GM18499 (cell line): ENCODE data around the gene GPC6.

ENCODE experiments used
- ATAC-seq: cut with Tn5 transposase; IDR thresholded peaks from one replicate; pipeline ENCODE4 v1.9.1; 2021; ENCODE audit warnings: moderate number of reproducible peaks; ENCODE audit not compliant: insufficient read depth, unreplicated experiment

The GPC6 gene

DNA sequence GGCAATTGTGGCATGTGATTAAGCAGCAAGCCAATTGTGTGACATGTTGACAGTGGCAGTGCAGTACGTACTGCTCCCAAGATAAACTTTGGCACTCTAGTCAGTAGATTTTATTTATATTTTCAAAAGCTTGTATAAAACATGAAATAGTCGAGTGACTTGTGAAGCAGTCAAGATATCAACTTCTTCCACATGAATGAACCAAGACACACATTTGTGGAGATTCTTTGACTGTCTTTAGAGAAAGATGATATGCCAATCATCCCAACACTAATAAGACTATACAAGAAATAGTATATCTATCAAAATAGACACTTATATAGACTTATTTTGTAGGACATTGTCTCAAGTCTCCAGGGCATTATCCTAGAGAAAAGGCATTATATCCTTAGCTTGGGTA lies 714.8 kb downstream of the GPC6 start:
- ATAC-seq = no peak

GRCh38 chr13:93942016-93942415 lies 715.4 kb downstream of the GPC6 start:
- ATAC-seq = no peak

DNA sequence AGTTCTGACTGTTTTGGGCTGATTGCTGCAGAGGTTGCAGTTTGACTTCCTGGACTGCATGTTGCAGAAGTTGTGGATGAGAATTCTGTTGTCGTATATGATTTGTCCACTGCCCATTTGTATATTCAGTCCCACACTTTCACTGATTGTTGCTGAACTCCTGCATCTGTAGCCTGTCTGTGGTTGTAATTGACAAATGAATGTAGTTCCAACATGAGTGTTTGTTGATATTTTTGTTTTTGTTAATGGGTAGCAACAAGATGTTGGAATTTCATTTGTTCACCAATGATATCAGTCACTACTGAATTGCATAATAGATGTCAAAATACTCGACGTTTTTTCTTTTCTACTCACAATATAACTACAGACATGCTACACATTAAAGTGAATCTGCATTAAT lies 719.0 kb downstream of the GPC6 start:
- no peak for ATAC-seq

- no peak for ATAC-seq
Observed at GRCh38 chr13:93946994-93947393, 720.4 kb downstream of the GPC6 start.

DNA sequence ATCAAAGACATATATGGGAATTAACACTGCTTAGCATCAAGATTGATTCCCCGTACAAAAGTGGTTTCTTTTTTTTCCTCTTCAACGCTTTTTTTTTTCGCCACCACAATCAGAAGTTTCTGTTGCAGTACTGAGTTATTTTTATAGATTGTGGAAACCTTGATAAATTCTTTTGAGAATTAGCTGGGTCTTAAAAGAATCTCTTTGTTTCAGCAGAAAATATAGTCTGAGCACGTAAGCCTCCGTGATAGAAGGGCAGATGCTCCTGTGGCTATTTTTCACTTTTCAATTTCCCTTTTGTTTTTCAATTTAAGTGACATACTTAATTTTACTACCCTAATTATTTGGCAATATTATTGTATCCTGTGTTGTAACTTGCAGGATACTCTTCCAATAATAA lies 721.0 kb downstream of the GPC6 start:
- no peak for ATAC-seq

GRCh38 chr13:93948162-93948922 lies 721.7 kb downstream of the GPC6 start:
- no peak for ATAC-seq

- ATAC-seq = no peak
Observed at GRCh38 chr13:93951108-93951507, 724.5 kb downstream of the GPC6 start.

DNA sequence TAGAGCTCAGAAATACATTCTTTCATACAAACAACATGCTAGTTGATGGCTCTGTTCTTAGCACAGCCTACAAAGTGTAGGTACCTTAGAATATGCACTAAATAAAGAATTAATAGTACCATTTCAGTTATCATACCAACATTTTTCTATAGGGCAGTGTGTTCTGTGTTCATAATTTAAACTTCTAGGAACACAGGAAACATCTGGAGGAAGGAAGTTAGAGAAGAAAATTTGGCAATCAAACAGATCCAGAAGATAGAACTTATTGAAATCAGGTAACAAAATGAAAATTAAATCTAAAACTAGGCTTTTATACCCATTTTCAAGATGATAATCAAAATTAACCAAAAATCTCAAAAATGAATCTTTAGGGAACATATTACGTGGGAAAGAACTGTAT lies 725.3 kb downstream of the GPC6 start:
- no peak for ATAC-seq

DNA sequence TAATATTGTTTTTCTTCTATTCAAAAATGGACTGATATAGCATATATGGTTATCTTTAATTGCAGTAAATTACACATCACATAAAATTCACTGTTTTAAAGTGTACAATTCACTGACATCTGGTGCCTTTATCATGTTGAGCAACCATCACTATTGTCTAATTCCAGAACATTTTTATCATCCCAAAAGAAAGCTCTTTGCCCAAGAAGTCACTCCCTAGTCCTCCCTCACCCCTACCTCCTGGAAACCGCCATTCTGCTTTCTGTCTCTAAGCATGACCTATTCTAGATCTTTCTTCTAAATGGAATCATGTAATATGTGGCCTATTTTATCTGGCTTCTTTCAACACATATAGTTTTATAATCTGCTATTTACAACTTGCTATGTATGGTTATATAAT lies 727.2 kb downstream of the GPC6 start:
- no peak for ATAC-seq

DNA sequence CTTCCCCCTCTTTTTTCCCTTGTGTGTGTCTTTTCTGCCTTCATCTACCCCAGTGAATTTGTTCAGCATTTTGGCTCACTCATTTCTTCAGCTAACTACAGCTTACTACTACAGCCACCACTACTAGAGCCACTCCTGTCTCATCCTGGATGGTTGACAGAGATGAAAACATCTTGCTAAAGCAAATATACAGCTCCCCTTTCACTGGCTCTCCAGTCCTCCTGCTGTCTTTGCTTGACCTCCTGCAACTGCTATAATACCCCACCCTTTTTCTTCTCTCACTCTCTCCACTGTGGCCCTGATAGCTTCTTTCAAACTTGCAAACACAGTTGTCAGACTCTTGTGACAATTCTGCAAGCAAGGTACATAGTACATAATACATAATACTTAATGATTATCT lies 729.3 kb downstream of the GPC6 start:
- no peak for ATAC-seq

- no peak for ATAC-seq
Observed at GRCh38 chr13:93956426-93956825, 729.8 kb downstream of the GPC6 start.

- no peak for ATAC-seq
Observed at GRCh38 chr13:93957371-93957770, 730.8 kb downstream of the GPC6 start.

DNA sequence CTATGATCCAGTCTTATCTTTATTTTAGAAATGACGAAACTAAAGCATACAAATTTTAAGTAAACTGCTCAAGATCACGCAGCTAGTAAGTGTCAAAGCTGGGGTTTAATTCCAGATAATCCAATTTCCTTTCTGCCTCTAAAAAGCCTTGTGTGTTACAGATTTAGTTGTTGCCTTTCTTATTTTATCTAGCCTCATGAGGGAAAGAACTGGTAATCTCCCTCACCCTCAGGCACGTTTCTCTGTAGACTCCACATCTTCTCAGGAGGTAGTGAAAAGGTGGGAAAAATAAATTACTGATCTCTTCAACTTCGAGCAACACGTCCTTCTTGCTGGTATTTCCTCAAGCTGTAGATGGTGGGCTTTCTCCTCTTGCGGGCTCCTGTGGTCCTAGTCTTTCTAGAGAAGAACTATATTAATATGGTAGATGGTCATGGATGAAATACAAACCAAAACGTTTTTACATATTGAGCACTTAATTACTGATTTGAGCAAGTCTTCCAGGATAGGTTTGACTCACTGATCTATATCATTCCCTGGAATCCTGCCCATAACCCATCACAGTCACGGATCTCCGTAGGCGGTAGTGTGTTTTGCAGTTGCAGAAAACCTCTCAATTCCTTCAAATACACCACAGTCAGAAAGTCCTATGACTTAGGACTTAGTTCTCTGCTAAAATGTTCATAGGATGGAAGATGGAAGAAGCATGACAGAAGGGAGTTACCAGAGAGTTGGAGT lies 733.4 kb downstream of the GPC6 start:
- ATAC-seq = no peak

DNA sequence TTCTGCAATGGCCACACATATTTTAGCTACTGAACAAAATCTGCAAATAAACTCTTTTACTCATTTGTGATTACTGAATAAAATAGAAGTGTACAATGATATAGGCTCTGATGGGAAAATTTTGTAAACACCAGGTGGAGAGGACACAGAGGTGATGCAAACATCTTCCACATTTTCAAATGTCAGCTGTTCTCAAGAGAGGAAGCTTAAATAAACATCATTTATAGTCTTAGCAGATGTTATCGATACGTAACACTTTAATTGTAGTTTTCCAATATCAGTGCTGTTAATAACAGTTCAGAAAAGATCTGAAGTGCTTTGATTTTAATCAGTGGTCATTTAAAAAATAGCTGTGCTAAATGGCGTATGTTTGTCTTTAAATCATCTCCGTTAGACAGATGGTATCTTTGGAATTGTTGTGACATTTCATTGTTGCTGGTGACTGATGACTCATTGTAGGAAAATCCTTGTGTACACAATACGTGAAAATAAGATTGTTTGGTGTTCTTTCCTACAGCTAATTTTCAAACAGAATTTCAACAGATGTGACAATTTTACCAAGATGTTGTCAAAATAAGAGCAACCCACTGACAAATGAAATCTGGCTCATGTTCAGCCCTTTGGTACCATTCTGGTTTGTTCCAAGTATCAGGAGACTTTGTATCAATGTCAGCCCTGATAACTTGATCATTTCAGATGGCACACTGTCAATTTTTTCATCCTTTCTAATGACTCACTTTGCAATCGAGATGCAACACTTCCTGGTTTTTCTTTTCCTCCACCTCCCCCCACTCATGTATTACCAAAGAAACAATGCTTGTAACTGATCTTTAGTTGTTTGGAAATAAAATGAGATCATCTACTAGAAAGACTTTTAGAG lies 736.9 kb downstream of the GPC6 start:
- no peak for ATAC-seq

DNA sequence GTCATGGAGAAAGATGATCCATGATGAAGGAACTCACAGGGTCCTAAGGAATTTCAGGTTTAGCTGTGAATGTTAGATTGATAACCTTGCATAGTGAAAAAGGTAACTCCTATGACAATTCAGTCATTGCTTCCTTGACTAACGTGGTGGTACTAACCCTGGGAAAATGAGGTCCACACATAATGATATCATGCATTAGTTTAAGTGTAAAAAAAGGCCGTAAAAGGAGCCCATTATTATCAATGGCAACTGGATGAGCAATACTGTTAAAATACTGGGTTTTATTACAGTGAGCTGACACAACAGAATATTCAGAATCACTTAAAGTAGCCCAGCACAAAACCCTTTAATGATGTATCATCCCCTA lies 737.5 kb downstream of the GPC6 start:
- no peak for ATAC-seq

DNA sequence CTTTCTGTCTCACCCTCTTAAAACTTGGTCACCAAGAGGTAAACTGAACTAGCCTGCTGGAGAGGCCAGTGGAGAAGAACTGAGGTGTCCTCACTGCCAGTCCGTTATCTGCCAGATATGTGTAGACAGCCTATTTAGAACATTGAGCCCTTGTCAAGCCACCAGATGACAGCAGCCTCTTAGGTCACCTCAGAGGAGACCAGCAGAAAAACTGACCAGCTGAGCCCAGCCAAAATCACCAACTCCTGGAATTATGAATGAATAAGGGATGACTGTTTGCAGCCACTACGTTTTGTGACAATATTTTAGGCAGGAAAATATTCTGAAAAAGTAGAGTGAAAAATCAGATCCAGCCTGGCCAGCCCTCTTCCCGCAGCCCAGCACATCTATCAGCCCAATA lies 739.0 kb downstream of the GPC6 start:
- no peak for ATAC-seq

DNA sequence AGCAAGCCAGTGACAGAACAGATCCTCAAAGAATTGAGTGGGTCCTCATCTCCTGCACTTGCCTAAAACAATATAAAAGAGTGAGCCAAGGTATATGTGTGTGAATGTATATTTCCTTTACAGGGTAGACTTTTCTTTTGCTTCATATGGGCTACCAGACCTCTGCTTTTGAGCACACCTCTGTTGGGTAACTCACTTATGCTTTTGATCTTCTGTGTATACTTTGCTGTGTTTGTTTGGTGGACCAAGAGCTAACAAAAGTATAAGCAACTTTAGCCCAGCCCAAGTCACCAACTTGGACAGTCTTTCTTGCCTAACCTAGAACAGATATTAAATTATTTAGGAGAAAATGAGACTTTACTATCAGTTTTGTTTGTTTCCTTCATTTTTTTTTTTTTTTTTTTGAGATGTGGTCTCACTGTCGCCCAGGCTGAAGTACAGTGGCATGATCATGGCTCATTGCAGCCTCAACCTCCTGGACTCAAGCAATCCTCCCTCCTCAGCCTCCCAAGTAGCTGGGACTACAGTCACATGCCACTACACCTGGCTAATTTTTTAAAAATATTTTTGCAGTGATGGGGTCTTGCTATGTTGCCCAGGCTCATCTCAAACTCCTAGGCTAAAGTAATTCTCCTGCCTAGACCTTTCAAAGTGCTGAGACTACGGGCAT lies 739.8 kb downstream of the GPC6 start:
- ATAC-seq = no peak

- ATAC-seq = no peak
Observed at GRCh38 chr13:93967286-93967685, 740.7 kb downstream of the GPC6 start.

GRCh38 chr13:93975242-93975641 lies 748.6 kb downstream of the GPC6 start:
- ATAC-seq = no peak

DNA sequence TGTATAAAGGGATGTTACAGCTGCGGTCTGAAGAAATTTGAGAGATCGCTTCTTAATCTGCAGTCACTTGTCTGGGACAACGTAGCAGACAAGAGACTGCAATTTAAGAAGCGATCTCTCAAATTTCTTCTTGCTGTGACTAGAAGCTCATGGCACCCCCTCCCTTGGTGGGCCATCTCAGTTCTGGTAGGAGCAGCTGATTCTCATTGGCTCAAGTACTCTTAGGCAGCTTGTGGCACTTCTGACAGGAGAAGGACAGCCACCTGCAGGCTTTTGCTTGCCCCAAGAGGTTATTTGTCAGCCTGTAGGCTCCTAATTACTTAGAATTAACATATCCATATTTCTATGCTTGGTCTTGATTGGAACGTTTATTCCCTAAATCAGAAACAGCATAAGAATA lies 749.9 kb downstream of the GPC6 start:
- ATAC-seq = no peak

DNA sequence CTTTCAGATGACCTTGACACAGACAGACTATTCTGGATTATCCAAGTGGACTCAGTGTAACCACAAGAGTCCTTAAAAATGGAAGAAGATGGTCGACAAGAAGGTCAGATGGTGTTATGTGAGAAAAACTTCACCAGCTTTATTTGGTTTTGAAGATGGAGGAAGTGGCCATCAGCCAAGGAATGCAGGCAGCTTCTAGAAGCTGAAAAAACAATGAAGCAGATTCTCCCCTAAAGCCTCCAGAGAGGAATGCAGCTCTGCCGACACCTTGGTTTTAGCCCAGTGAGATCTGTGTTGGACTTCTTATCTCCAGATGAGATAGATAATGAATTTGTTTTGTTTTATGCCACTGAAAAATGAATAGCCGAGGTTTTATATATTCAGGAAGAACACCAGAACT lies 751.4 kb downstream of the GPC6 start:
- no peak for ATAC-seq
